CD14-positive monocyte (primary cell): ENCODE results near the gene ZNF181. TPM values are rescaled to one million over a fixed set of nuclear protein-coding genes. Genes with fewer than 3 reads are reported as not detected.

ENCODE experiments used
- DNase-seq, 3 donors: peaks; one replicate each; pipeline ENCODE4 v3.0.0-alpha.2; 2011 to 2022
- H2AFZ ChIP-seq: 2 replicates; pipeline ENCODE4 v1.6.0; 2012; ENCODE audit warnings: mild to moderate bottlenecking, low read depth, low read length, inconsistent platforms; ENCODE audit not compliant: insufficient read depth, poor library complexity, severe bottlenecking
- H3K27ac ChIP-seq, 2 donors: 1 replicate in 1 of 2; 2 replicates in 1 of 2; pipeline ENCODE4 v1.5.1; 2012 to 2013; ENCODE audit warnings: low read length in 2 of 2, control low read depth in 1 of 2, inconsistent platforms in 1 of 2, low read depth in 1 of 2, mild to moderate bottlenecking in 1 of 2
- H3K27me3 ChIP-seq, 2 donors: one replicate each; pipeline versions ENCODE4 v1.6.0 to v1.6.1; 2011 to 2013; ENCODE audit warnings: low read length in 2 of 2; ENCODE audit not compliant: control insufficient read depth in 2 of 2, insufficient read depth in 2 of 2
- H3K36me3 ChIP-seq, 2 donors: replicated peaks in 1 of 2; 1 replicate in 1 of 2; 2 replicates in 1 of 2; pipeline versions ENCODE4 v1.5.1 to v1.6.1; 2012 to 2013; ENCODE audit warnings: low read length in 2 of 2, control low read depth in 1 of 2, inconsistent platforms in 1 of 2, mild to moderate bottlenecking in 1 of 2; ENCODE audit not compliant: insufficient read depth in 2 of 2, control insufficient read depth in 1 of 2
- H3K4me1 ChIP-seq, 2 donors: 1 replicate in 1 of 2; 2 replicates in 1 of 2; pipeline versions ENCODE4 v1.5.1 to v1.6.1; 2012 to 2013; ENCODE audit warnings: low read length in 2 of 2, control low read depth in 1 of 2, inconsistent platforms in 1 of 2, mild to moderate bottlenecking in 1 of 2, moderate library complexity in 1 of 2; ENCODE audit not compliant: insufficient read depth in 2 of 2, control insufficient read depth in 1 of 2
- H3K4me2 ChIP-seq: replicated peaks from 2 replicates; pipeline ENCODE3; 2012; ENCODE audit warnings: low read length, moderate library complexity, mild to moderate bottlenecking; ENCODE audit not compliant: poor library complexity, severe bottlenecking; ENCODE audit errors: extremely low read depth
- H3K4me3 ChIP-seq, 3 experiments: fragments of 200-600 bp in 1 of 3; sonication (generic) in 1 of 3; replicated peaks in 1 of 3; 1 replicate in 2 of 3; 2 replicates in 1 of 3; pipeline ENCODE4 v1.5.1; 2011 to 2013; ENCODE audit warnings: low read length in 3 of 3, mild to moderate bottlenecking in 3 of 3, control low read depth in 2 of 3, low read depth in 2 of 3, inconsistent platforms in 1 of 3, moderate library complexity in 1 of 3
- H3K79me2 ChIP-seq: 2 replicates; pipeline ENCODE4 v1.6.0; 2012; ENCODE audit warnings: mild to moderate bottlenecking, control low read depth, inconsistent platforms, low read length, moderate library complexity; ENCODE audit not compliant: insufficient read depth
- H3K9ac ChIP-seq: 2 replicates; pipeline ENCODE4 v1.6.0; 2017; ENCODE audit warnings: low read length, mild to moderate bottlenecking; ENCODE audit not compliant: insufficient read depth, poor library complexity, severe bottlenecking
- H3K9me3 ChIP-seq, 2 donors: replicated peaks in 1 of 2; 1 replicate in 1 of 2; 2 replicates in 1 of 2; pipeline versions ENCODE4 v1.5.1 to v1.6.1; 2012 to 2013; ENCODE audit warnings: low read length in 2 of 2, control low read depth in 1 of 2; ENCODE audit not compliant: control insufficient read depth in 1 of 2, insufficient read depth in 1 of 2
- H4K20me1 ChIP-seq: 2 replicates; pipeline ENCODE4 v1.6.0; 2012; ENCODE audit warnings: mild to moderate bottlenecking, low read length, control low read depth, moderate library complexity; ENCODE audit not compliant: insufficient read depth
- H3K27ac Mint-ChIP-seq, 7 donors: one replicate each; pipeline ENCODE4 v1.8.0; 2020; ENCODE audit warnings: mild to moderate bottlenecking in 7 of 7, mixed read lengths in 7 of 7, moderate library complexity in 6 of 7, inconsistent platforms in 2 of 7
- H3K27me3 Mint-ChIP-seq, 3 donors: one replicate each; pipeline ENCODE4 v1.8.0; 2021 to 2022; ENCODE audit warnings: low read depth in 3 of 3, mild to moderate bottlenecking in 3 of 3, mixed read lengths in 3 of 3, moderate library complexity in 3 of 3, inconsistent platforms in 1 of 3
- H3K36me3 Mint-ChIP-seq, 2 donors: one replicate each; pipeline ENCODE4 v1.8.0; 2020; ENCODE audit warnings: mixed read lengths in 2 of 2, inconsistent platforms in 1 of 2, mild to moderate bottlenecking in 1 of 2
- H3K4me1 Mint-ChIP-seq: one replicate; pipeline ENCODE4 v1.8.0; 2020; ENCODE audit warnings: mild to moderate bottlenecking, mixed read lengths
- H3K4me3 Mint-ChIP-seq, 2 donors: one replicate each; pipeline ENCODE4 v1.8.0; 2020; ENCODE audit warnings: mild to moderate bottlenecking in 2 of 2, mixed read lengths in 2 of 2, moderate library complexity in 1 of 2
- H3K9me3 Mint-ChIP-seq, 7 donors: one replicate each; pipeline ENCODE4 v1.8.0; 2020 to 2022; ENCODE audit warnings: mixed read lengths in 7 of 7, mild to moderate bottlenecking in 6 of 7, moderate library complexity in 6 of 7, inconsistent platforms in 2 of 7
- WGBS: methylation state at CpG from one replicate; pipeline ENCODE4 v1.1.5; 2013; ENCODE audit warnings: missing lambda C conversion rate; ENCODE audit not compliant: insufficient coverage; 5-methylcytosine and 5-hydroxymethylcytosine counted together
- intact Hi-C, 2 donors: fragments of 100-400 bp; cut with micrococcal nuclease; formaldehyde crosslinking; loops; one replicate each; pipeline versions ENCODE4 v1.15.0 to v1.15.1; 2023
- polyA plus RNA-seq, 3 donors: library from polyadenylated mRNA; depleted of rRNA in 1 of 3; unstranded in 2 of 3; stranded (reverse) in 1 of 3; fragments of 300-500 nt in 2 of 3; fragments of >200 nt in 1 of 3; fragmentation: Illumina TruSeq in 2 of 3; gene quantifications; 1 replicate in 2 of 3; 2 replicates in 1 of 3; pipeline ENCODE4 v1.2.3, GENCODE V29; 2012 to 2021
- TF ChIP-seq, protein P1 (sequence below): fragments of 200-600 bp; IDR thresholded peaks from one replicate; pipeline ENCODE4 v1.8.0; 2022; ENCODE audit warnings: antibody characterized with exemption, mild to moderate bottlenecking

Gene ZNF181
- polyA plus RNA-seq, 3 donors, result 2.3 to 5.7 (median 3.0) TPM

DNA sequence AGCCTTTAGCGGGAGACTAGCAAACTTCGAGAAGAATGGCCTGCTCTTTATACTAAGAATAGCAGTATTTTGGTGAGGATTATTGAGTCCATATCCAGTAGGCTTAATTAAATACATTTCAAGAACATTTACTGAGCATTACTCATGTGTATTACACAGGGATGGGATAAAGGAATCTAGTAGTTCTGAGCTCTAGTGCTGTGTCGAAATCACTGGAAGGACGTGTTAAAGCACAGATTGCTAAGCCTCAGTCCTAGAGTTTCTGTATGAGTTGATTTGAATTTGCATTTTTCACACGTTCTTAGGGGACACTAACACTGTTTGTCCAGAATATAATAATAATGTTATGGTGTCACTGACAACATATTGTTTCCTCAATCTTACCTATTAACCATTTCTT is 47.6 kb upstream of the ZNF181 start:
- intact Hi-C loops, result no loop called here
- peaks cover 1 to 3% (median 3%) of the 10 kb centered on the region in 3 donors for H3K27me3 Mint-ChIP-seq
- no peaks in the 10 kb centered on the region for H3K4me1 Mint-ChIP-seq
- peaks cover 33 to 82% (median 74%) of the 10 kb centered on the region in 7 donors for H3K9me3 Mint-ChIP-seq
- H3K36me3 ChIP-seq, result peaks cover 16 to 33% of the 10 kb centered on the region in 2 donors
- no peak overlapping the region for H2AFZ ChIP-seq
- peaks cover 24 to 27% of the 10 kb centered on the region in 2 donors for H3K36me3 Mint-ChIP-seq
- H3K4me1 ChIP-seq, result no peaks in the 10 kb centered on the region
- H3K4me2 ChIP-seq, result no peak overlapping the region
- H3K27ac ChIP-seq, result no peak overlapping the region
- no peak overlapping the region for H3K9ac ChIP-seq
- H3K4me3 Mint-ChIP-seq, result no peak overlapping the region
- peaks cover 31 to 72% of the 10 kb centered on the region in 2 donors for H3K9me3 ChIP-seq
- no peak overlapping the region for H3K27ac Mint-ChIP-seq
- DNase-seq, result no peak
- H3K4me3 ChIP-seq, result no peak overlapping the region
- no peaks in the 10 kb centered on the region for H4K20me1 ChIP-seq
- TF ChIP-seq, protein P1, sequence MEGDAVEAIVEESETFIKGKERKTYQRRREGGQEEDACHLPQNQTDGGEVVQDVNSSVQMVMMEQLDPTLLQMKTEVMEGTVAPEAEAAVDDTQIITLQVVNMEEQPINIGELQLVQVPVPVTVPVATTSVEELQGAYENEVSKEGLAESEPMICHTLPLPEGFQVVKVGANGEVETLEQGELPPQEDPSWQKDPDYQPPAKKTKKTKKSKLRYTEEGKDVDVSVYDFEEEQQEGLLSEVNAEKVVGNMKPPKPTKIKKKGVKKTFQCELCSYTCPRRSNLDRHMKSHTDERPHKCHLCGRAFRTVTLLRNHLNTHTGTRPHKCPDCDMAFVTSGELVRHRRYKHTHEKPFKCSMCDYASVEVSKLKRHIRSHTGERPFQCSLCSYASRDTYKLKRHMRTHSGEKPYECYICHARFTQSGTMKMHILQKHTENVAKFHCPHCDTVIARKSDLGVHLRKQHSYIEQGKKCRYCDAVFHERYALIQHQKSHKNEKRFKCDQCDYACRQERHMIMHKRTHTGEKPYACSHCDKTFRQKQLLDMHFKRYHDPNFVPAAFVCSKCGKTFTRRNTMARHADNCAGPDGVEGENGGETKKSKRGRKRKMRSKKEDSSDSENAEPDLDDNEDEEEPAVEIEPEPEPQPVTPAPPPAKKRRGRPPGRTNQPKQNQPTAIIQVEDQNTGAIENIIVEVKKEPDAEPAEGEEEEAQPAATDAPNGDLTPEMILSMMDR, result no peak
- no peaks in the 10 kb centered on the region for H3K79me2 ChIP-seq
- no peaks in the 10 kb centered on the region for H3K27me3 ChIP-seq
- WGBS, result 90% methylated on average over 2 of the region's 5 CpGs

DNA sequence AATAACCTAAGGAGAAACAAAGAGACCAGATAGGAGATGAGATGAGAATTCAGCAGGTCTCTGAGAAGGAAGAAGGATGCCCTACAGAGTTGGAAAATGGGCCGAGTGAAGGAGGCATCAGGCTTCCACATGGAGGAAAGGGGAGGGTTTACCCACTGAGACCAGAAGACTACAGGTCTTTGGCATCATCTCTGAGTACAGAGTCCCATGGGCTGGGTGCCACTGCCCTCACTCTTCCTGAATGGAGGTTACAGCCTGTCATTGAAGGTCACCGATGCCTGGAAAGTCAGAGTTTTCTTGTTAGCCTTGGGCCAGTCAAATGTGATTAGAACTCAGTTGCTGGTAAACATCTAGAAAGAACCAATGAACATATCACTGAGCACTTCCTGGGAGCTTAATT is 46.7 kb upstream of the ZNF181 start:
- peaks cover 19 to 21% of the 10 kb centered on the region in 2 donors for H3K36me3 Mint-ChIP-seq
- H3K27me3 Mint-ChIP-seq, result peaks cover 1 to 6% (median 3%) of the 10 kb centered on the region in 3 donors
- no peaks in the 10 kb centered on the region for H3K79me2 ChIP-seq
- no peak overlapping the region for H3K4me2 ChIP-seq
- H3K36me3 ChIP-seq, result peaks cover 16 to 24% of the 10 kb centered on the region in 2 donors
- no peaks in the 10 kb centered on the region for H3K4me1 ChIP-seq
- H3K27ac ChIP-seq, result no peak overlapping the region
- no peak overlapping the region for H3K9ac ChIP-seq
- H3K4me3 Mint-ChIP-seq, result no peak overlapping the region
- no peak overlapping the region for H3K4me3 ChIP-seq
- peaks cover 32 to 84% (median 71%) of the 10 kb centered on the region in 7 donors for H3K9me3 Mint-ChIP-seq
- no peak overlapping the region for H3K27ac Mint-ChIP-seq
- no peaks in the 10 kb centered on the region for H3K27me3 ChIP-seq
- no peak for DNase-seq
- WGBS, result 57% methylated on average over 1 of the region's 2 CpGs
- intact Hi-C loops, result no loop called here
- H4K20me1 ChIP-seq, result no peaks in the 10 kb centered on the region
- TF ChIP-seq, protein P1, result no peak
- H3K4me1 Mint-ChIP-seq, result no peaks in the 10 kb centered on the region
- H3K9me3 ChIP-seq, result peaks cover 25 to 66% of the 10 kb centered on the region in 2 donors
- H2AFZ ChIP-seq, result no peak overlapping the region
